Neuron (in vitro differentiated cells): ENCODE results near the gene TEX50.
"Not testable (repeated sequence)": the region's sequence is repeated elsewhere in the genome, so short reads cannot be mapped to it uniquely, and the experiment has no call there.

ENCODE experiments used
- H2AFZ ChIP-seq: one replicate; pipeline ENCODE4 v1.6.1; 2013; ENCODE audit warnings: low read depth, mild to moderate bottlenecking, inconsistent platforms, low read length, moderate library complexity
- H3K27me3 ChIP-seq: one replicate; pipeline ENCODE4 v1.6.1; 2013; ENCODE audit warnings: low read length; ENCODE audit not compliant: insufficient read depth
- H3K36me3 ChIP-seq: one replicate; pipeline ENCODE4 v1.6.1; 2013; ENCODE audit warnings: low read length; ENCODE audit not compliant: insufficient read depth
- H3K4me1 ChIP-seq: one replicate; pipeline ENCODE4 v1.6.1; 2013; ENCODE audit warnings: low read length; ENCODE audit not compliant: insufficient read depth
- H3K4me3 ChIP-seq: 2 replicates; pipeline ENCODE4 v1.5.1; 2013; ENCODE audit warnings: mild to moderate bottlenecking, low read length, moderate library complexity
- H3K9me3 ChIP-seq: one replicate; pipeline ENCODE4 v1.6.1; 2013; ENCODE audit warnings: low read length

TEX50 gene

GRCh38 chr1:173638043-173639021, 3.2 kb downstream of the TEX50 start:
- H3K4me1 ChIP-seq = no peaks in the 10 kb centered on the region
- H3K27me3 ChIP-seq = no peaks in the 10 kb centered on the region
- no peaks in the 10 kb centered on the region for H3K36me3 ChIP-seq
- peaks cover 4% of the 10 kb centered on the region for H3K9me3 ChIP-seq
- no peak overlapping the region for H3K4me3 ChIP-seq
- H2AFZ ChIP-seq = no peak overlapping the region

GRCh38 chr1:173639102-173639501, 4.0 kb downstream of the TEX50 start:
- H3K4me1 ChIP-seq = no peaks in the 10 kb centered on the region
- H3K27me3 ChIP-seq = no peaks in the 10 kb centered on the region
- H3K9me3 ChIP-seq = peaks cover 4% of the 10 kb centered on the region
- H2AFZ ChIP-seq = no peak overlapping the region
- no peak overlapping the region for H3K4me3 ChIP-seq
- no peaks in the 10 kb centered on the region for H3K36me3 ChIP-seq

- H3K36me3 ChIP-seq, H3K9me3 ChIP-seq, H3K4me1 ChIP-seq, H3K4me3 ChIP-seq, H3K27me3 ChIP-seq, H2AFZ ChIP-seq: not testable (repeated sequence)
Observed at GRCh38 chr1:173642450-173643139, 7.5 kb downstream of the TEX50 start.

GRCh38 chr1:173646656-173647055, 11.5 kb downstream of the TEX50 start:
- Histone ChIP-seq H3K36me3 (no peaks in the 10 kb centered on the region), H3K27me3 (no peaks in the 10 kb centered on the region), H2AFZ (no peak overlapping the region), H3K4me3 (no peak overlapping the region), H3K4me1 (no peaks in the 10 kb centered on the region), H3K9me3 (no peaks in the 10 kb centered on the region)

GRCh38 chr1:173648880-173649605, 13.9 kb downstream of the TEX50 start:
- no peaks in the 10 kb centered on the region for H3K9me3 ChIP-seq
- no peak overlapping the region for H2AFZ ChIP-seq
- no peaks in the 10 kb centered on the region for H3K36me3 ChIP-seq
- no peak overlapping the region for H3K4me3 ChIP-seq
- H3K4me1 ChIP-seq = no peaks in the 10 kb centered on the region
- H3K27me3 ChIP-seq = no peaks in the 10 kb centered on the region

- Histone ChIP-seq H3K36me3 (no peaks in the 10 kb centered on the region), H3K9me3 (peaks cover 5% of the 10 kb centered on the region), H2AFZ (no peak overlapping the region), H3K27me3 (no peaks in the 10 kb centered on the region), H3K4me1 (no peaks in the 10 kb centered on the region), H3K4me3 (no peak overlapping the region)
Observed at GRCh38 chr1:173660306-173660705, 25.2 kb downstream of the TEX50 start.

GRCh38 chr1:173661271-173661670, 26.1 kb downstream of the TEX50 start:
- H2AFZ ChIP-seq = no peak overlapping the region
- H3K4me1 ChIP-seq = no peaks in the 10 kb centered on the region
- no peaks in the 10 kb centered on the region for H3K9me3 ChIP-seq
- H3K27me3 ChIP-seq = no peaks in the 10 kb centered on the region
- H3K4me3 ChIP-seq = no peak overlapping the region
- no peaks in the 10 kb centered on the region for H3K36me3 ChIP-seq

- no peak overlapping the region for H3K4me3 ChIP-seq
- H3K27me3 ChIP-seq = no peaks in the 10 kb centered on the region
- no peak overlapping the region for H2AFZ ChIP-seq
- H3K4me1 ChIP-seq = no peaks in the 10 kb centered on the region
- no peaks in the 10 kb centered on the region for H3K36me3 ChIP-seq
- no peaks in the 10 kb centered on the region for H3K9me3 ChIP-seq
Observed at GRCh38 chr1:173661763-173662162, 26.6 kb downstream of the TEX50 start.

- H3K36me3 ChIP-seq = no peaks in the 10 kb centered on the region
- no peak overlapping the region for H3K4me3 ChIP-seq
- H3K27me3 ChIP-seq = no peaks in the 10 kb centered on the region
- no peak overlapping the region for H2AFZ ChIP-seq
- H3K4me1 ChIP-seq = no peaks in the 10 kb centered on the region
- H3K9me3 ChIP-seq = no peaks in the 10 kb centered on the region
Observed at GRCh38 chr1:173663159-173663558, 28.0 kb downstream of the TEX50 start.

- H3K36me3 ChIP-seq = no peaks in the 10 kb centered on the region
- H2AFZ ChIP-seq = no peak overlapping the region
- no peak overlapping the region for H3K4me3 ChIP-seq
- H3K9me3 ChIP-seq = no peaks in the 10 kb centered on the region
- H3K4me1 ChIP-seq = peaks cover 17% of the 10 kb centered on the region
- no peaks in the 10 kb centered on the region for H3K27me3 ChIP-seq
Observed at GRCh38 chr1:173666646-173667045, 31.5 kb downstream of the TEX50 start.

- Histone ChIP-seq H2AFZ (peak within 1 kb of the TSS; percentile 96), H3K27me3 (no peaks in the 10 kb centered on the region), H3K36me3 (no peaks in the 10 kb centered on the region), H3K4me3 (peak within 1 kb of the TSS; percentile 71), H3K9me3 (no peaks in the 10 kb centered on the region), H3K4me1 (peaks cover 17% of the 10 kb centered on the region)
Observed at GRCh38 chr1:173669491-173669941, 34.4 kb downstream of the TEX50 start, which contains the start of gene ANKRD45. Gene ANKRD45 (minus strand): TSS chr1:173669851. CDS start chr1:173659418, 10,433 bp downstream.

- not testable (repeated sequence) for H2AFZ ChIP-seq, H3K4me1 ChIP-seq, H3K36me3 ChIP-seq, H3K9me3 ChIP-seq, H3K27me3 ChIP-seq, H3K4me3 ChIP-seq
Observed at GRCh38 chr1:173674496-173674895, 39.4 kb downstream of the TEX50 start.

- not testable (repeated sequence) for H3K27me3 ChIP-seq, H3K4me1 ChIP-seq, H3K9me3 ChIP-seq, H2AFZ ChIP-seq, H3K4me3 ChIP-seq, H3K36me3 ChIP-seq
Observed at GRCh38 chr1:173680152-173680551, 45.0 kb downstream of the TEX50 start.
